HG03196 (cell line): ENCODE measurements around the gene HOXB3.

ENCODE experiments used
- ATAC-seq: cut with Tn5 transposase; IDR thresholded peaks from one replicate; pipeline ENCODE4 v1.9.1; 2021; ENCODE audit not compliant: unreplicated experiment

The HOXB3 gene

DNA sequence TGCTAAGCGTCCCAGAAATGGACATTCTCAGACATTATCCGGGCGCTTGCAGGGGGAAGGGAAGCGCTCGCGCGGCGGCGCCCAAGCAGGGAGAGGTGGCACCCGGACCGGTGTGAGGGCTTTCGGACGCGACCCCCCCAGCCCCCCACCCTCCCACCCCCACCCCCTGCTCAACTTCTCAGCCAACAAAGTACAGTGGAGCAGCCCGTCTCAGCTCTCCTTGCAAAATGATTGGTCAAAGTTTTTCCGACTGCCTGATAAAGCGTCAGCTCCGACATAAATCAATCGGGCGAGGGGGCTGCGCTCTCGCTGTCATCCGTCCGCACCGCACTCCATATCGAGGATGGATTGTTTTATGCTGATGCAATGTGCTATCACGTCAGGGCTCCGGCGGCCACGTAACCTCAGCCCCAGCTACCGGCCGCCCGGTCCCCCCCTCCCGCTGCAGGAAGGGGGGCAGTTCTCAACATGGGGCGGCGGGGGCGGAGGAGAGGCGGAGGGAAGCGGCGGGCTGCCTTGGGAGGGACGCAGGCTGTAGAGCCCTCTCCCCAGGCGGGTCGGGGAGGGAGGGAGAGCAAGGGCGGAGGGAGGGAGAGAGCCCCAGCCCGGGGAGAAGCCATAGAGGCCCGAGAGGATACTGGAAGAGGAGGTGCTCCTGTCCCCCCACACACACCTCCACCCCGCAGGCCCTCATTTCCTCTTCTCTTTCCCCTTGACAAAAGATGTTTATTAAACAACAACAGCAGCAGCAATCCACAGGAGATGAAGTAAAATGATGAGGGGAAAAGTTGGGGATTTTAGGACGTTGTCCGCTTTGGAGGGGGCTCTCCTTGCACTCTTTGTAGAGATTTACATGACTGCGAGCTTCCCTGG lies 36.4 kb upstream of the HOXB3 start, which contains the start of gene HOXB9:
TSS of gene HOXB9 (minus strand) at position 114 of the 873 bp plus-strand sequence. CDS start at position 25, 89 bp downstream.
- no peak for ATAC-seq

DNA sequence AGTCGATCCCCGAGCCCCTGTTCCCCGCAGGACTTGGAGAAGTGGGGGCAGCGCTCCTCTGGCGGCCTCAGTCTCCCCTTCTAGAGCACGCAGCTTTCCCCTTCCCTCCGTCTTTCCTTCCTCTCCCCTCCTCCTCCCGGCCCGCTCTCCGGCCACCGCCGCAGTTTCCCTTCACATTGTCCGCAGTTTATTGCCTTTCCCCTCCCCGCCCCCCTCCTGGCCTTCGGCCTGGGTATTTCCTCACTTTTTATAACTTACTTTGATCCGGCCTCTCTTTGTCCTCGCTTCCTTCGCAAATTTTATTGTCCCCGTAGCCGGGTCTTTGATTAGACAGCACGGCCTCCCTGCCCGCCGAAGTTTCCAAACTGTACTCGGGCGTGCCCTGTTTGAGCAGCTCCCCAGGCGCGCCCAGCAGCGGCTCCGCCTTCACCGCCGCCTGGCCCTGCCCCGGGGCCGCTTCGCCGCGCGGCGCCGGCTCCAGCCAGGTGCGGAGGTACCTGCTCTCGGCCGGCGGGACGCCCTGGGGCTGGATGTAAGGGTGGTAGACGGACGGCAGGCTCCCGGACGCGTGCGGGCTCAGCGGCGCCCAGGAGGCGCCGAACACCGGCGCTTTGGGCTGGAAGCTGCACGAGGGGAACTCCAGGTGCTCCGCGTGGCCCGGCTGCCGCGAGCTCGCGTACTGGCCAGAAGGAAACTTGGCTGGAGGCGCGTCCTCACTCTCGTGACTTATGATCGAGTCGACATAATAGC lies 35.6 kb upstream of the HOXB3 start:
- ATAC-seq: no peak

DNA sequence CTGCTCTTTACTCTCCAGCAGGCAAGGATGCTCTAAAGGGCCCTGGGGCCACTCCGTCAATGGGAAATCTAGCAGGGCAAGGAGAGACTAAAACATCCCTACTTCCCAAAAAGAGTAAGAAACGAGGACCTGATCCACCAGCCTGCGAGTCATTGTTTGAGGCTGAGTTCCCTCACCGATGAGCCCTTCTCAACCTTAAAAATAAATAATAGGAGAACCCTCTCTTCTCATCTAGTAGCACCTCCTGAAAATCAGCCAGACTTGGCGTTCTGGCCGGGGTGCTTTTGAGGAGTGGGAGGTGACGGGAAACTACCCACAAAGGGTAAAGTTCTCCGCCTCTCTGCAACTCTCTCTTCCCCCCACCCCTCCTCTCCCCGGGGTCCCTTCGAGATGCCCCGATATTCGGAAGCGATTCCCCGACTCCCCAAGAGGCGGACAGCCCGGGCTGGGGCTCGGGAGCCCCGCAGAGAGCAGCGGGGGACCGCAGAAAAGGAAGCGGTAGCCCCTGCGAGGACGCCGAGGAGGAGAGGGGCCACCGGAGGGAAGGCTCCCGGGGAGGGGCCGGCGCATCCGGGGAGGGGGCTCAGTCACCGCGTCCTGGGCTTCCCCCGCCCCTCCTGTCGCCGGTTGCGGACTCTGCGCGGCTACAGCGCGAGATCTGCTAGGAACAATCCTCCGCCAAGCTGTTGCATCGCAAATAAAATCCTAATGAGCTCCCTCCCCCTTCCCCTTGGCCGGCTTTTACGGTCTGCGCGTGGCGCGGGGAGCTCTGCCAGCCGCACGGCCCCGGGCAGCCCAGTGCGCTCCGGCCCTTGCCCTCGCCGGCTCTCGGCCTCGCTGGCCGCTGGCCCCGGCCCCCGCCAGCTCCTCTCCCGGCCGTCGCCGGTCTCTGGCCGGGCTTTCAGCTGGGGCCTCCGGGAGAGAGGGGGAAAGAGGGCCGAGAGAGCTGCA lies 34.8 kb upstream of the HOXB3 start:
- ATAC-seq: no peak

DNA sequence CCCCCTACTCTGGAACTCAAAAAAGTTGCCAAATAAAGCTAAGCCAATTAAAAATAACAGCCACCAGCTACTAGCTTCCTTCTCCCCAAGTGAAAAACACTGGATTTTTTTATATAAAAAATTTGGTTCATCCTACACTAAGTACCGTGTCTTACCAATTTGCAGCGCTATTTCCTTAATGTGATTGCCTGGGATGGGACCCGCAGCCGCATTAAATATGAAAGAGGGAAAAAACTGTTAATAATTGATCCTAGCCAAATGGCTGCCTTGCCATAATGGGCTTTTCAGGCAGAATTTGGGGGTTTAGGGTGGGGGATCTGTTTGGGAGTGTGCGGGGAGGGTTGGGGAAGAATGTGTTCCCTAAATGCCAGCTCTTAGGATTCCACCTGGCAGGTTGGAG lies 34.1 kb upstream of the HOXB3 start:
- ATAC-seq: no peak

DNA sequence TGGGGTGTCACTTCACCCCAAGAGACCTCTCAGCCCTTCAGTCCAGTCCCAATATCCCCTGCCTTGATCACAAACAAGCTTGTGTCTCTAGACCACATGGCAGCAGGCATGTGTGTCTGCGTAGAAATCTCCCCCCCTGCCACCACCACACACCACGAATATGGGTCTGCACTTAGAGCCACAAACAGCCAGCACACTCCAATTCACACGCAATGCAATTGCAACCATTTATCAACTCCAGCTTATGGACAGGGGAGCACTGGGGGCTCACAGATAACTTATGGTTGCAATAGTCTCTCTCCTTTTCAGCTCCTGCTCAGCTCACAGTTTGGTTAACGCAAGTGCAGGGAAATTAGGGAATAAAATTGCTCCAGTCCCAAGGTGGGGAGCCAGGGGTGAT lies 33.5 kb upstream of the HOXB3 start:
- ATAC-seq: no peak

DNA sequence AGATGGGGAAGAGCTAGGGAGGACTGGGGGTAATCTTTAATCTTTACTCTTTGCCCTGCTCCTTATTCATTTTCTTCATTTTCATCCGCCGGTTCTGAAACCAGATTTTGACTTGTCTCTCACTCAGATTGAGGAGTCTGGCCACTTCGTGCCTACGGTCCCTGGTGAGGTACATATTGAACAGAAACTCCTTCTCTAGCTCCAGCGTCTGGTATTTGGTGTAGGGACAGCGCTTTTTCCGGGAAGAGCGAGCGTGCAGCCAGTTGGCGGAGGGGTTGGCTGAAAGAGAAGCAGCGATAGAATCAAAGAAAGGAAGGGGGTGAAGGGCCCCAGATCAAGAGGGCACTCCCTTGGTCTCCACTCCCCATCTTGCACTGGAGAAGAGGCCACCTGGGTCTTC lies 32.8 kb upstream of the HOXB3 start:
- no peak for ATAC-seq

DNA sequence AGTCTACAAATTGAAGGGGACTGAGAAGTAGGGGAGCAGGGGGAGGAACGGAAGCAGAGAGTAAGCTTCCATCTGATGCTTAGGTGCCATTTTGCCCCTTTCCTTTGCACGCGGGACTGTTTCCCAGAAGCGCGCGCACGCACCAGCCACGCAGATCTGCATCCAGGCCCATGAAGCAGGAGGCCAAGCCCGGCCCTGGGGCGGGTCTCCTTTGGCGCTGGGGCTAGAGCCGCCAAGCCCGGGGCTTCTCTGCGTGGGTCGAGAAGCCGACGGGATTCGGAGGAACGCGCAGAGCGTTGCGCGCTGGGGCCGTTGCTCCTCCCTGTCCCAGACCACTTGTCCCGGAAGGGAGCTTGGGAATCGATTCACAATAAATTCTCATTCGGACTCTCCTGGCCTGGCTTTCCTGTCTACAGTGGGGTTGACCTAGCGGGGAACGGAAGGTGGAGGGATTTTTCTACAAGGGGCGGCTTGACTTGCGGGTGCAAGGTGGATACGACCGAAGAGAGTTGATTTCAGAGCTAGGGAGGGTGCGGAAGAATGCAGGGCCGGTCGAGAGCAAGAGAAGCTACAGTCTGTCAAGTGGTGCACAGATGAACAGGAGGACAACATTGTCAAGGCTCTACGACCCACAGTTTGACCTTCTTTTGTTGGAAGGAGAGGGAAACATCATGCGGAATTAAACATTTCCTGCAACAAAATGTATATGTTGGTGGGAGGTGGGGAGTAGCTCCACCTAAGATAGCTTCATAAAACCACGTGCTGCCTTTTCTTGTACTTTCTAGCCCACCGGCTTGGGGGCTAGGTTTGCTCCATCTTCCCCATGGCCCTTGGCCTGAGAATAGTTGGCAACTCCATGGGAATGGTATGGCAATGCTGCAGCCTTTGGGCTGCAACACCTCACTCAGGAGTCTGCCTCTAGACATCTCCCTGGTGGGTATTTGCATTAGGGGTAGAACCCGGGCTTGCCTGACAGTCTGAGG lies 31.7 kb upstream of the HOXB3 start:
- no peak for ATAC-seq

DNA sequence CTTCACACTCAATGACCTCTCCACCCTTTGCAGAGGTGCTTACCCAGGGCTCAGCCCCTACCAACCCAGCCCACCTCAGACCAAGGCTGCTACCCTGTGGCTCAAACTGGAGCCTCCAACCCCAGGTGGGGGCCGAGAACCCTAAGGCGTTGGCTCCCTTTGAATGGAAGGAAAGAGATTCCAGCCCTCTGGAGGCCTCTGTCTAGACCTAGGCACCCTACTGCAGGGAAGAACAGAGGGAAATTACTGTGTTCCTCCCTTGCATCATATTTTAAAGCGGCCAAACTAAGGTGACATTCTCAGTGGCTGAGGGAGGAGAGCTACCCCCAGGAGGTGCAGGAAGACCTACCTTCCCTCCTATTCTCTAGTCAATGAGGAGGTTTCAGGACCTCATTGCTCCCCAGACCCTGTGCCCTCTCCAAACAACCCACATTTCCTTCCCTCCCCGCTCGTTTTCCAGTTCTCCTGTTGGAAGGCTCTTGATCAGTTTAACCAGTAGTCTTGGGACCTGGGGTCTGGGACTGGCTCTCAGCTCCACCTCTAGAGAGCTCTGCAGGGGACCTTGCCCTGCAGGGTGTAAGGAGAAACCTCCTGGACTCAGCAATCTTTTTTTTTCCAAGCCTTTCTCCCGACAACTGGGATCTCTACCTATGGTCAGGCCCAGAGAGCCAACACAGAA lies 30.6 kb upstream of the HOXB3 start:
- ATAC-seq: no peak

DNA sequence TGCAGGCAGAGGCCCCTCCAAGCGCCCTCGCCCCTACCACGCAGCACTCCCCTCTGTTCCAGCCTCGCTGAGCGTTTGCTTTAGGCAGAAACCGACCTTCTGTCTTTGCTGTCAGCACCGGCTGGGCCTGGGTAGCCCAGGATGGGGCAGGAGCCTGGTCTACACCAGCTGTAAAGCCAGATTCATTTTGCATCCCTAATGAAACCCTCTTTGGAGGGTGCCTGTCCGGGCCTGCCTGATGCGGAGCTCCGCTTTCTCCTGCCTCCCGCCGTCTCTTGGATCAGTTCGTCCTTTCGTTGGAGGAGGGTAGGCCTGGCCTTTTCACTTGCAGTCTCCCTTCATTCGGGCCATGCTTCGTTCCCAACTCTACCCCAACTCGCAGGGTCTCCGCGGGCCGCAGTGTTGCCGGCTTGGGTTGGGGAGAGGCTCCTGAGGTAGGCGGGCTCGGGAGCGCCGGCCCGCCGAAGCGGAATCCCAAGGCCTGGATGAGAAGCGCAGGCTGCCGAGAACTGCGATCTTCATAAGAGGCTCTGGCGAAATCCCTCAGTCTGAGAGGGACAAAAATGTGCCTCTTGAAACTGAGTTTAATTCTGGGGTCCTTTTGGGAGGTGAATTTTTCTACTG lies 29.9 kb upstream of the HOXB3 start:
- ATAC-seq: no peak

DNA sequence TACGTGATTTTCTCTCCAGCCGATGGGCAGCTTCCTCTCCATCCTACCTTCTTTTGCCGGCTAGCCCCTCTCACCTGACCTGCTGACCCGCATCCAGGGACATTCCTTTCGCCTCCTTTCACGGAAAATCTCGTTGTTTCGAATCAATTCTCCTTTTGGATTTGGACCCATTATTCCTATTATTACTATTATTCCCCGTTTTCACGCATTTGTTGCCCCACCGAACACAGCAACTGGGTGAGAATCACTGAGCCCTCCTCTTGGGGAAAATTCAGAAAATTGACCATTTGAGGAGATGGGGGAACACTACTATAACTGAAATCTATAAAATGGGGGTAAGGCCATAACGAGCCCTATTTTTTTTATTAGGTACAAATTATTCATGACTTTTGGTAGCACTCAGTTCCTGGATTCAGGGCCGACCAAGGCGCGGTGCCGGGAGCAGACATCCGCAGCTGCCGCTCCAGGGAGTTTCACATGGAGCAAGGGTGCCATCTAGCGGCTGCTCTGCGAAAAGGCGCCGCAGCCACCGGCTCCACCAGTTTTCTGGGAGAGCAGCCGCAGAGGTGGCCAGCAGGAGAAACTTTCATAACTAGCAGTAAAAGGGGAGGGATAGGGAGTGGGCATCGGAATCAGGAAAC lies 28.3 kb upstream of the HOXB3 start:
- ATAC-seq: no peak

DNA sequence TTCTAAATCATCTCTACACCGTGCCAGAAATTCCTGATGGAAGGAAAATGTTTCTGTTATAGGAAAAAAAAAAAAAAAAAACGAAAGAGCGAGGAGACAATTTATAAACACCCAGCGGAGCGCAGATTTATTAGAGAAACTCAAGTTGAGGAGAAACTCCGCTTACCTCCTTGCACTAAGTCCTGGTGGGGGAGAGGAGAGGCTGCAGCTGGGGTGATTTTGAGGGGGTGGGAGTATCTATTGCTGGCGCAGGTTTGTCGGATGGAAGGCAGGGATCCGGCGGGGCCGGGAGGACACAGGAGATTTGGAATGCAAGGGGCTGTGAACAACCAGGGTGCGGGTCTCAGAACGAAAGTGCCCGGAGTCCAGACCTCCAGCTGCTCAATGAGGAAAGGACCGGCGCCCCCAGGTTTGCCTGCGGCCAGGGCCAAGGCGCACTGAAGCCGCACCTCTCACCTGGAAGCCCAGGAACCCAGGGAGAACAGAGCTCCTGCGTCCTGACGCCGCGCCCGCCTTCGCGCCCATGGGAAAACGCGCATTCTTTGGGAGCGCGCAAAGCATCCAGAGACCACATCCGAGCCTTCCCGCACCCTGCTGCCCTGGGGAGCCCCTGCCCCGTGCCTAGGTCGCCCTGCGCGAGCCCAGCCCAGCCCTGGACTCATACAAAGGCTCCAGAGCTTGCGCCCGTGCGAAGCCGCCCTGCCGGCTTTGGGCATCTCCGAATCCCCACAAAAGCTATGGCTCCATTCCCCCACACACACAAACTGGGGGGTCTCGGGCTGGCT lies 27.6 kb upstream of the HOXB3 start:
- no peak for ATAC-seq

DNA sequence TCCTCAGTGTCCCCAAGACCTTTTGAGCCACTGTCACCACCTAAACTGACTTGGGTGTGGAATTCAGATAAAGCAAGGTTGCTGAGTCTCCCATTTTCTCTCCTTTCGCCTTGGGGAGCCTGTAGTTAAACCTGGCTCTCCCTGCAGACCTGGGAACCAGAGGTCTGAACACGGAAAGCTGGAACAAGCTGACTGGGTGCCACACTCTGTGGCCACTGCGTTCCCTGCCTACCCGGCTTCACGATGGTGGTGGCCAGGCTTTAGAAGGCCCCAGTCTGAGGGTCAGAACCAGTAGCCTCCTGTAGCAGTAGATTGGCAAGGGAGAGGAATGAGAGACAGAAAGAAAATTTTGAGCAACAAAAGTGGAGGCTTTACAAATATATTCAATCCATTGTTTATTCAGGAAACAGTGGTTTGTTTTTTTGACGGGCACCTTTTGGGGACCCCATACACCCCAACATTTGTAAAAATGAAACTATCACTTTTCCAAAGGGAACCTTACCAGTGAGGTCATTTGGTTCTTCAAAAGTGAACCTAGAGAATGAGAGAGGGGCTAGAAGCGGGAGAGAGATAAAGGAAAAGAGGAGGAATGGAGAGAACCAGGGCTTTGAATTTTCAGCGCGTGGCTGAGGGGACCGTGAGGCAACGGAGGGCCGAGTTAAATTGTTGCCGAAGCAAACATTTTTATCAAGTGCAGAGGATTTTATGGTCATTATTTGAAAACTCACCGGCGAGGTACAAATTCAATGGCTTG lies 26.9 kb upstream of the HOXB3 start:
- ATAC-seq: no peak

DNA sequence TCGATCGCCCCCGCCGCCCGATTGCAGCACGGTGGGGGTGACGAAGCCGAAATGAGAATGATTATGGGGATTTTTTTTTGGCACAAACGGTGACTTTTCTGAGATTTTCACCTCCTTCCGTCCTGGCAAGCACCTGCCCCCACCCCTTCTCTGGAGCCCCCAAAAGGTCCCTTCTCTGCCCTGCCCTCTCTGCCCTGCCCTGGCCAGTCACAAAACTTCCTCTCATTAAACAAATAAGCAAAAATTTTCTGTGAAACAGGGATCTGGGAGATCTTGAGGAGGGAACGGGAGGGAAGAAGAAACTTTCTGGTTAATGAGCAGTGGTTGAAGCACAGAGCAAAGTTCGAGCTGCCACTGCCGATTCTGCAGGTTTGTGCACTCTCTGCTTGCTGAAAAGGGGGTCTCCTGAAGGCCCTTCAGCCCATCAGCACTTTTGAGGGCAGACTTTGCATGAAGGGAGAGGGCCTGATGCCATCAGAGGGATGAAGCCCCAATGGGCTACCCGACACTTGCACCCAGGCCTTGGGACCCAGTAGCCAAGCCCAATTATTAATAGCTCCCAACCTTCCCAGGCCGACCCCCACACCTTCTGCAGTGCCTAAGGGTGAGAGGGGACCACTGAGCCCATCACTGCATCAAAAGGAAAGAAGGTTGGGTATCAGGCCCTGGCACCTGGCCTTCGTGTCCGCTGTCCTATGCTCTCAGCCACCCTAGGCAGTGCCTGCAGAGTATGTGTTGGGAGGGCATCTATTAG lies 26.1 kb upstream of the HOXB3 start:
- ATAC-seq: no peak

DNA sequence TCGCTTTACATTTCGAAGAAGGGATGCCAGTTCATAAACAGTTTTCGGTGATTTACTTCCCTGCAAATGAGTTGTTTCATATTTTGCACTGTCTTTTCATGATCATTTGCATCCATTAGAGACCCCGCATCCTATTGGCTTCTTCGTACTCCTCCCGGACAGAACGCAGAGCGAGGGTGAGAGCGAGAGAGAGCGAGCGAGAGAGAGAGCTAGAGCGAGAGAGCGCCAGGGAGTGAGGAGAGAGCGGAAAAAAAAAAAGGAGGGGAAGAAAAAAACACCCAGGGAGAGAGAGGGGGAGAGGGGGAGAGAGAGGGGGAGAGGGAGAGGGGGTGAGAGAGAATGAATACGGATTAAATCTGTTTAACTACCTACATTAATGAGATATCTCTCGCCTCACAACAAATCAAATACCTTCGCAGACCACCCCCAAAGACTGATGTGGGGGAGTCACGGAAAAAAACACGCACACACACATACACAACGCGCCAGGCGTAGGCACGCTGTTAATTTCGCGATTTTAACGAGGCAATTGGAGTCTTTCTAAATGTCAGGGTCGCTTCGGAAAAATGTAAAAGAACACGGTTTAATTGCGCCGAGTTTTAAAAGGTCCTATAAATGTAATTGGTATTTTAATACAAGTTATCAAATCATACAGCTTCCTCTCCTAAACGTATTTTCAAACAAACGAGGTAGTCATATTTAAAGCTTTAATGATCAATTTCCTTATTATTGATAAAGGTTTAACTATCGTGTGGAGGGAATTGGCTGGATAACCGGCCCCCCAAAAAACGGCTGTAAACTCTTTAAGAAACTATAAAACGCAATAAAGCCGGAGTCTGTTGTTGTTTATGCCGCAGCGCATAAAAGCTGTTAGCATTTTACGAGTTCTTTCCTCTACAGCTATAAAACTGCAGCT lies 25.3 kb upstream of the HOXB3 start, which contains the start of gene HOXB8:
TSS of gene HOXB8 (minus strand) at position 246 of the 916 bp plus-strand sequence. CDS start 588 bp downstream, outside the sequence.
- ATAC-seq: no peak
